AG04449 (cell line): ENCODE data around the gene CAT.
A peak's percentile ranks its signal among the peaks of the same experiment; 100 is the strongest.

Source experiments
- CTCF ChIA-PET: fragments of 350-600 bp; formaldehyde crosslinking; extraction: SDS; loops from one replicate; lab custom pipeline; 2021; ENCODE audit warnings: antibody characterized with exemption; lab: Yijun Ruan, JAX
- POLR2A ChIA-PET: fragments of 400-600, 350-600 bp; formaldehyde crosslinking; extraction: SDS; loops from one replicate; lab custom pipeline; 2020; ENCODE audit warnings: antibody characterized with exemption, inconsistent platforms; lab: Yijun Ruan, JAX
- DNase-seq: peaks from one replicate; pipeline ENCODE4 v3.0.0-alpha.2; 2010; ENCODE audit warnings: low read depth, low spot score
- H3K4me3 ChIP-seq: 2 replicates; pipeline ENCODE4 v1.5.1; 2011; ENCODE audit warnings: low read depth, mild to moderate bottlenecking, control low read depth, low read length
- TF ChIP-seq, protein P1 (sequence below): IDR thresholded peaks from one replicate; pipeline ENCODE4 v1.5.1; 2011; ENCODE audit warnings: mild to moderate bottlenecking, moderate library complexity, low read length, control low read depth, inconsistent platforms; ENCODE audit not compliant: insufficient read depth; ENCODE audit errors: missing control alignments

The CAT gene

DNA sequence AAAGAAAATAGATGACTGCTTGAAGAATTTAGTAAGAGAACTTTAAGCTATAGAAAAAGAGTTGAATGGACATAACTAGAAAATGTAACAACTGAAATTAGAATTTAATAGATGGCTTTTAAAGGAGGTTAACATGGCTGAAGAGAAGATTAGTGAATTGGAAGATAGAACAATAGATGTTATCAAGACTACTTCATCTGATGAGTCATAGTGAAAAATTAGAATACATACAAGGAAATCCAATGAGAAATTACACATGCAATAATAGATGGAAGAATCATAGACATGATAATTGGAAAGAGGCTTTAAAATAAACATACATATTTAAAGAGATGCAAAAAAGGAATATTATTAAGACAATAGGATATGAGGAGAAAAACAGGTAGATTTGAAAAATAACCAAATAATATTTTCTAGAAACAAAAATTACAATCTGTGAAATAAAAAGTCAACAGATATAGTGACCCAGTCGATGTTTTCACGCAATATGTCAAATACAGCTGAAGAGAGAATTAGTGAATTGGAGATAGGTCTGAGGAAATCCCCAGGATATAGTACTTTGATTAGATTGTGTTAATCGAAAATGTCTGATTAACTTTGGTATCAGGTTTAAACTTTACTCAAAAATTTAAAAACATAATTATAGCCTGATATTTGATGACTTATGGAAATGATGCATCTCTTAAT, 28.2 kb downstream of the CAT start:
- no peak overlapping the region for H3K4me3 ChIP-seq
- CTCF ChIA-PET: interaction anchor here (1.0 to 3.2 kb wide), 8 partner anchors 7 to 292 kb away, joined by 3 to 20 read pairs (median 8); no protein-coding TSS in a partner anchor
- POLR2A ChIA-PET: no interaction called here
- no peak for DNase-seq
- TF ChIP-seq, protein P1, sequence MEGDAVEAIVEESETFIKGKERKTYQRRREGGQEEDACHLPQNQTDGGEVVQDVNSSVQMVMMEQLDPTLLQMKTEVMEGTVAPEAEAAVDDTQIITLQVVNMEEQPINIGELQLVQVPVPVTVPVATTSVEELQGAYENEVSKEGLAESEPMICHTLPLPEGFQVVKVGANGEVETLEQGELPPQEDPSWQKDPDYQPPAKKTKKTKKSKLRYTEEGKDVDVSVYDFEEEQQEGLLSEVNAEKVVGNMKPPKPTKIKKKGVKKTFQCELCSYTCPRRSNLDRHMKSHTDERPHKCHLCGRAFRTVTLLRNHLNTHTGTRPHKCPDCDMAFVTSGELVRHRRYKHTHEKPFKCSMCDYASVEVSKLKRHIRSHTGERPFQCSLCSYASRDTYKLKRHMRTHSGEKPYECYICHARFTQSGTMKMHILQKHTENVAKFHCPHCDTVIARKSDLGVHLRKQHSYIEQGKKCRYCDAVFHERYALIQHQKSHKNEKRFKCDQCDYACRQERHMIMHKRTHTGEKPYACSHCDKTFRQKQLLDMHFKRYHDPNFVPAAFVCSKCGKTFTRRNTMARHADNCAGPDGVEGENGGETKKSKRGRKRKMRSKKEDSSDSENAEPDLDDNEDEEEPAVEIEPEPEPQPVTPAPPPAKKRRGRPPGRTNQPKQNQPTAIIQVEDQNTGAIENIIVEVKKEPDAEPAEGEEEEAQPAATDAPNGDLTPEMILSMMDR: no peak

DNA sequence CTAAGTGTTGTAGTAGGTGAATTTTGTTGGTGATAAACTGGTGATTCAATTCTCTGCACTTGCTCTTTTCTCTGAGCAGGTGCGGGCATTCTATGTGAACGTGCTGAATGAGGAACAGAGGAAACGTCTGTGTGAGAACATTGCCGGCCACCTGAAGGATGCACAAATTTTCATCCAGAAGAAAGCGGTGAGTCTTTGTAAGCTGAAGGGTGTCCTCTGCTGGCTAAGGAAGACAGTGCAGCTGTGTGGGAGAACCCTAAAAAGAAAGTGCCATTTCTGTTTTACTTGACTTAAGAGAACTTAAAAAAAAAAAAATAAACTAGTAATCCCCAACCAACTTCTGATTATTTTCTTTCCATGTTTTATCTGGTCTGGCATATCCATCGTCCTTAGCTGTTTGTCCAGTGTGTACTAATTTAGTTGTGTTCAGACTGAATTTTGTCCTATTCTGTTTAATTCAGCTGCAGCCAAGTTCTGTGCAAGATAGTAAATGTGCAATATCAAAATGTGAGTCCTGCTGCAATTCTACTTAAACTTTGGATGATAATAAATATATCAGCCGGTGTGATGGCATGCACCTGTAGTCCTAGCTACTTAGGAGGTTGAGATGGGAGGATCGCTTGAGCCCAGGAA, 29.6 kb downstream of the CAT start:
- TF ChIP-seq, protein P1: peak; percentile 43
- ChIA-PET CTCF (interaction anchor here (0.6 to 3.2 kb wide), 15 partner anchors 9 to 1602 kb away, joined by 3 to 20 read pairs (median 4); no protein-coding TSS in a partner anchor), POLR2A (no interaction called here)
- no peak overlapping the region for H3K4me3 ChIP-seq
- DNase-seq: no peak

DNA sequence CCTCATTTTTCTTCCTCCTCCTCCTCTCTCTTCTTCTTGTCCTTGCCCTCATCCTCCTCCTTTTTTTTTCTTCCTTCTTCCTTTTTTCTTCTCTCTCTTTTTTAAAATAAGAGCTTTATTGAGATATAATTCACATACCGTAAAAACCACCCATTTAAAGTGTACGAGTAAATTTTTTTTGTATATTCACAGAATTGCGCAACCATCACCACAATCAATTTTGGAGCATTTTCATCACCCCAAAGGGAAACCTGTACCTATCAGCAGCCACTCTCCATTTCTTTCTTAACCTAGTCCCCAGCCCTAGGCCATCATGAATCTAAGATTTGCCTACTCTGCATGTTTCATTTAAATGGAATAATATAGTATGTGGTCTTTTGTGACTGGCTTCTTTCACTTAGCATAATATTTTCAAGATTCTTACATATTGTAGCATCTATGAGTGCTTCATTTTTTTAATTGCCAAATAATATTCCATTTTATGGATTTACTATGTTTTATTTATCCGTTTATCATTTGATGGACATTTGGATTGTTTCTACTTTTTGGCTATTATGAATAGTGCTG, 35.0 kb downstream of the CAT start:
- TF ChIP-seq, protein P1: no peak
- H3K4me3 ChIP-seq: no peak overlapping the region
- POLR2A ChIA-PET: no interaction called here
- DNase-seq: no peak
- CTCF ChIA-PET: interaction anchor here (1.0 kb wide), 1 partner anchor 19 kb away, joined by 3 read pairs; no protein-coding TSS in a partner anchor

DNA sequence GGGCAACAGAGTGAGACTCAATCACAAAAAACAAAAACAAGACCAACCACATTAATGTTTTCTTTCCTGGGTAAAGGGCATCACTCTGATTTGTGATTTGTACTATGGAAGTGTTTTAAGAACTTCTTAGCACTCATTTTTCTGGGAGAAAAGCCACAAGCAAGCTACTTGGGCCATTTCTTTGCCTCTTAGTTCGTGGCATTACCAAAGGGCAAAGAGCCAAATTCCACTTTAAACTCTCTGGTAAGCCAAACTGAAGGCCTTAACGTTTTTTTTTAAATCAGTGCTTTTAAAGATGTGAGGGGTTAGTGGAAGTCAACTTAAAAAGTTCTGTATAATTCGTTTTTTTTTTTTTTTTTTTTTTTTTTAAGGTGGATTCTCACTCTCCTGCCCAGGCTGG, 36.9 kb downstream of the CAT start:
- no peak overlapping the region for H3K4me3 ChIP-seq
- no peak for DNase-seq
- ChIA-PET CTCF (interaction anchor here (1.0 to 3.1 kb wide), 2 partner anchors 17 to 109 kb away, joined by 3 to 19 read pairs; no protein-coding TSS in a partner anchor), POLR2A (no interaction called here)
- TF ChIP-seq, protein P1: no peak

DNA sequence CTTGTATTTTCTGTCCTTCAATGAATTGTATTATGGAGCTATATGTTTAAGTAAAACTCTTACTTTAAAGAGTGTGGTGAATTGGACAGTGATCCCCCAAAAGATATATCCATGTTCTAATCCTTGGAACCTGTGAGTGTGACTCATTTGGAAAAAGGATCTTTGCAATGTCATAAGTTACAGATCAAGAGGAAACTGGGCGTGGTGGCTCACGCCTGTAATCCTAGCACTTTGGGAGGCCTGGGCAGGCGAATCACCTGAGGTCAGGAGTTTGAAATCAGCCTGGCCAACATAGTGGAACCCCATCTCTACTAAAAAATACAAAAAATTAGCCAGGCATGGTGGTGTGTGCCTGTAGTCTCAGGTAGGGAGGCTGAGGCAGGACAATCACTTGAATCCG, 38.1 kb downstream of the CAT start:
- no peak overlapping the region for H3K4me3 ChIP-seq
- POLR2A ChIA-PET: no interaction called here
- no peak for DNase-seq
- TF ChIP-seq, protein P1: no peak
- CTCF ChIA-PET: interaction anchor here (1.1 to 3.1 kb wide), 2 partner anchors 8 to 16 kb away, joined by 4 to 19 read pairs; no protein-coding TSS in a partner anchor
